MM.1S (cell line): ENCODE data around the gene MYO9B.

ENCODE experiments used
- EZH2 ChIP-seq: fragments of 300-600 bp; sonication (generic); optimal IDR thresholded peaks from 2 replicates; pipeline ENCODE3; 2017; ENCODE audit warnings: low read depth, mild to moderate bottlenecking, antibody characterized with exemption, low read length, mixed read lengths
- EZH2phosphoT487 ChIP-seq: fragments of 300-600 bp; sonication (generic); IDR thresholded peaks from 2 replicates; pipeline ENCODE4 v1.6.1; 2018; ENCODE audit warnings: antibody characterized with exemption, low read length
- TF ChIP-seq, protein P1 (sequence below): fragments of 300-600 bp; sonication (generic); IDR thresholded peaks from 2 replicates; pipeline ENCODE4 v1.5.1; 2016; ENCODE audit warnings: antibody characterized with exemption, low read length, mixed read lengths

DNA sequence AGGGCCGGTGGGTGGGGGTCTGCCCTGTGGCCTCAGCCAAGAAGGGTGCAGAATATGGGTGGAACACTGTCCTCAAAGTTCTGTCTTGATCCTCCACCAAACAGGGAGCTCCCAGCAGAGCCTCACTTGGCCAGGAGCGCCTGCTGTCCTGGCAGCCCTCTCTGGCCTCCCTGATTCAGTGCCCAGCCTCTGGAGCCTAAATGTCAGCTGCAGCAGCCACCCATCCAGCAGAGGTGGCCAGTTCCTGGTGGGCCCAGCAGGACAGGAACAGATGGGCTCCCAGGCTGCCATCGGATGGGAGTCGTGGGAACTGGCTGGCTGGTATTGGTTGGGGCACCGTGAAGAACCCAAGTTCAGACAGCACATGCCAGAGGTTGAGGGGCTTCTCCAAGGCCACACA lies 137.8 kb downstream of the MYO9B start:
- TF ChIP-seq, protein P1, sequence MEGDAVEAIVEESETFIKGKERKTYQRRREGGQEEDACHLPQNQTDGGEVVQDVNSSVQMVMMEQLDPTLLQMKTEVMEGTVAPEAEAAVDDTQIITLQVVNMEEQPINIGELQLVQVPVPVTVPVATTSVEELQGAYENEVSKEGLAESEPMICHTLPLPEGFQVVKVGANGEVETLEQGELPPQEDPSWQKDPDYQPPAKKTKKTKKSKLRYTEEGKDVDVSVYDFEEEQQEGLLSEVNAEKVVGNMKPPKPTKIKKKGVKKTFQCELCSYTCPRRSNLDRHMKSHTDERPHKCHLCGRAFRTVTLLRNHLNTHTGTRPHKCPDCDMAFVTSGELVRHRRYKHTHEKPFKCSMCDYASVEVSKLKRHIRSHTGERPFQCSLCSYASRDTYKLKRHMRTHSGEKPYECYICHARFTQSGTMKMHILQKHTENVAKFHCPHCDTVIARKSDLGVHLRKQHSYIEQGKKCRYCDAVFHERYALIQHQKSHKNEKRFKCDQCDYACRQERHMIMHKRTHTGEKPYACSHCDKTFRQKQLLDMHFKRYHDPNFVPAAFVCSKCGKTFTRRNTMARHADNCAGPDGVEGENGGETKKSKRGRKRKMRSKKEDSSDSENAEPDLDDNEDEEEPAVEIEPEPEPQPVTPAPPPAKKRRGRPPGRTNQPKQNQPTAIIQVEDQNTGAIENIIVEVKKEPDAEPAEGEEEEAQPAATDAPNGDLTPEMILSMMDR = no peak
- no peak for TF ChIP-seq EZH2phosphoT487
- no peak for TF ChIP-seq EZH2
